ENCODE results near the gene KCTD14. TPM values are rescaled to one million over a fixed set of nuclear protein-coding genes. Genes with fewer than 3 reads are reported as not detected.
"Not testable (repeated sequence)": the region's sequence is repeated elsewhere in the genome, so short reads cannot be mapped to it uniquely, and the experiment has no call there.

The KCTD14 gene
- total and polyA plus RNA-seq, 2 of the 4 experiments (the other 2 are of a cell fraction): 0.90 to 0.97 TPM

DNA sequence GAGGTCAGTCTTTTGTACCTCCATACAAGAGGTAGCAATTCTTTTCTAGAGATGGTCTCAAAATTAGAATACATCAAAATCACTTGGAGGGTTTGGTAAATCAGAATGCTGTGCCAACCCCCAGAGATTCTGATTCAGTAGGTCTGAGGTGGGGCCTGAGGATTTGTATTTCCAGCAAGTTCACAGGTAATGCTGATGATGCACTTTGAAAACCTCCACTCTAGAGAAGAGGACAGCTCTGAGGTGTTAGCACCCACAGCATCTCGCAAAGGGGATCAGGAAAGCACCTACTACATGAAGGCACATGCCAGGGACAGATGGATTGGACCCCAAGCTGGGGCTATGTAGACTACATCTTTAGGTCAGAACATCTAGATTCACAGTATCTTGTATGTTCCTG lies 7.2 kb downstream of the KCTD14 start:
- in situ Hi-C loops (cut with MboI; ENCODE audit: low sequenced_read_pairs) (no loop called here), intact Hi-C loops (cut with micrococcal nuclease) (no loop called here), dilution Hi-C loops (cut with HindIII; ENCODE audit: low sequenced_read_pairs, unreplicated experiment) (no loop called here)
- Histone ChIP-seq H3K4me1 (ENCODE audit: control insufficient read depth, insufficient read depth, low read length) (no peaks in the 10 kb centered on the region), H3K79me1 (ENCODE audit: low read depth in 1 of 2, low read length in 2 of 2) (no peaks in the 10 kb centered on the region), H4K91ac (ENCODE audit: insufficient read depth, low read depth, low read length) (no peak overlapping the region), H3K18ac (ENCODE audit: low read depth, low read length) (no peak overlapping the region), H3K36me3 (ENCODE audit: control insufficient read depth, insufficient read depth, low read length) (no peaks in the 10 kb centered on the region), H3K4me2 (ENCODE audit: low read depth, low read length) (no peak overlapping the region), H3K27ac (ENCODE audit: insufficient read depth, low read length) (no peak overlapping the region), H3K27me3 (ENCODE audit: control insufficient read depth, insufficient read depth, low read length) (peaks cover 2% of the 10 kb centered on the region), H2BK5ac (ENCODE audit: low read depth, low read length, poor library complexity, severe bottlenecking) (no peak overlapping the region), H3K4me3 (ENCODE audit: insufficient read depth, low read depth, low read length) (no peak overlapping the region), H4K20me1 (ENCODE audit: insufficient read depth, low read length) (no peaks in the 10 kb centered on the region), H2BK120ac (ENCODE audit: low read depth, low read length) (no peak overlapping the region), H4K5ac (ENCODE audit: low read depth, low read length) (no peak overlapping the region), H2AFZ (replicated peaks; ENCODE audit: low read length, poor library complexity) (no peak overlapping the region), H3K9me3 (ENCODE audit: control insufficient read depth, insufficient read depth, low read length) (no peaks in the 10 kb centered on the region), H3K14ac (replicated peaks; ENCODE audit: low read depth, low read length) (no peak overlapping the region), H2BK15ac (ENCODE audit: low read depth, low read length) (no peak overlapping the region), H3K56ac (ENCODE audit: extremely low read depth, insufficient read depth, low read length) (no peak overlapping the region), H2AK5ac (ENCODE audit: low read depth, low read length) (no peak overlapping the region), H2BK20ac (ENCODE audit: low read depth, low read length) (no peak overlapping the region), H4K8ac (ENCODE audit: low read depth in 2 of 2, low read length in 2 of 2) (no peak overlapping the region), H2AK9ac (replicated peaks; ENCODE audit: low read depth, low read length, poor library complexity) (no peak overlapping the region), H3K9me1 (ENCODE audit: insufficient read depth, low read length) (no peaks in the 10 kb centered on the region; the same call in 1 of the 2 replicates), H3K4ac (ENCODE audit: low read depth, low read length) (no peak overlapping the region), H3K23ac (ENCODE audit: low read depth, low read length) (no peak overlapping the region), H3K9ac (ENCODE audit: low read depth, low read length) (no peak overlapping the region)
- POLR2A ChIA-PET (ENCODE audit: unreplicated experiment): no interaction called here
- WGBS, 2 experiments (ENCODE audit: extremely low coverage in 2 of 2, insufficient read length in 1 of 2): no CpG with 5 or more reads among the region's 1 CpG
- CTCF ChIA-PET: no interaction called here
- no peak for DNase-seq
- BruUV-seq (replicated peaks): no TSS peak
- TF ChIP-seq MAFK (IDR thresholded peaks at IDR 0.05; ENCODE audit: low read depth, low read length) (peak; percentile 43; the same call in 1 of the 2 replicates), BHLHE40 (IDR thresholded peaks at IDR 0.05; ENCODE audit: low read depth, low read length) (no peak)
- no peak for ATAC-seq (ENCODE audit: low read depth)

- H3K79me1 ChIP-seq (ENCODE audit: low read depth in 1 of 2, low read length in 2 of 2); H3K27ac ChIP-seq (ENCODE audit: insufficient read depth, low read length); H3K9me1 ChIP-seq (ENCODE audit: insufficient read depth, low read length); H3K18ac ChIP-seq (ENCODE audit: low read depth, low read length); H4K8ac ChIP-seq (ENCODE audit: low read depth in 2 of 2, low read length in 2 of 2); POLR2A ChIA-PET (ENCODE audit: unreplicated experiment); H2BK120ac ChIP-seq (ENCODE audit: low read depth, low read length); H4K5ac ChIP-seq (ENCODE audit: low read depth, low read length); H2AK9ac ChIP-seq (replicated peaks; ENCODE audit: low read depth, low read length, poor library complexity); intact Hi-C loops (cut with micrococcal nuclease); H3K36me3 ChIP-seq (ENCODE audit: control insufficient read depth, insufficient read depth, low read length); ATAC-seq (ENCODE audit: low read depth); H3K4me3 ChIP-seq (ENCODE audit: insufficient read depth, low read depth, low read length); H3K14ac ChIP-seq (replicated peaks; ENCODE audit: low read depth, low read length); H3K4me2 ChIP-seq (ENCODE audit: low read depth, low read length); H3K4me1 ChIP-seq (ENCODE audit: control insufficient read depth, insufficient read depth, low read length); H4K91ac ChIP-seq (ENCODE audit: insufficient read depth, low read depth, low read length); H3K56ac ChIP-seq (ENCODE audit: extremely low read depth, insufficient read depth, low read length); DNase-seq; H3K23ac ChIP-seq (ENCODE audit: low read depth, low read length); H3K27me3 ChIP-seq (ENCODE audit: control insufficient read depth, insufficient read depth, low read length); H2BK20ac ChIP-seq (ENCODE audit: low read depth, low read length); H2BK5ac ChIP-seq (ENCODE audit: low read depth, low read length, poor library complexity, severe bottlenecking); H2AFZ ChIP-seq (replicated peaks; ENCODE audit: low read length, poor library complexity); H2BK15ac ChIP-seq (ENCODE audit: low read depth, low read length); H2AK5ac ChIP-seq (ENCODE audit: low read depth, low read length); H3K9me3 ChIP-seq (ENCODE audit: control insufficient read depth, insufficient read depth, low read length); CTCF ChIA-PET; dilution Hi-C loops (cut with HindIII; ENCODE audit: low sequenced_read_pairs, unreplicated experiment); H4K20me1 ChIP-seq (ENCODE audit: insufficient read depth, low read length); H3K9ac ChIP-seq (ENCODE audit: low read depth, low read length); in situ Hi-C loops (cut with MboI; ENCODE audit: low sequenced_read_pairs); BruUV-seq (replicated peaks); H3K4ac ChIP-seq (ENCODE audit: low read depth, low read length): not testable (repeated sequence)
- 71% methylated on average over 3 of the region's 6 CpGs; no CpG with 5 or more reads in 1 of the 2 experiments for WGBS, 2 experiments (ENCODE audit: extremely low coverage in 2 of 2, insufficient read length in 1 of 2)
These were observed 8.0 kb downstream of the KCTD14 start for GRCh38 chr11:78014937-78015520.
